ENCODE data around the gene UBXN2A. TPM values are rescaled to one million over a fixed set of nuclear protein-coding genes. Genes with fewer than 3 reads are reported as not detected.

UBXN2A gene
- total RNA-seq, 1 donor from 2014 or later = 3.0 TPM

DNA sequence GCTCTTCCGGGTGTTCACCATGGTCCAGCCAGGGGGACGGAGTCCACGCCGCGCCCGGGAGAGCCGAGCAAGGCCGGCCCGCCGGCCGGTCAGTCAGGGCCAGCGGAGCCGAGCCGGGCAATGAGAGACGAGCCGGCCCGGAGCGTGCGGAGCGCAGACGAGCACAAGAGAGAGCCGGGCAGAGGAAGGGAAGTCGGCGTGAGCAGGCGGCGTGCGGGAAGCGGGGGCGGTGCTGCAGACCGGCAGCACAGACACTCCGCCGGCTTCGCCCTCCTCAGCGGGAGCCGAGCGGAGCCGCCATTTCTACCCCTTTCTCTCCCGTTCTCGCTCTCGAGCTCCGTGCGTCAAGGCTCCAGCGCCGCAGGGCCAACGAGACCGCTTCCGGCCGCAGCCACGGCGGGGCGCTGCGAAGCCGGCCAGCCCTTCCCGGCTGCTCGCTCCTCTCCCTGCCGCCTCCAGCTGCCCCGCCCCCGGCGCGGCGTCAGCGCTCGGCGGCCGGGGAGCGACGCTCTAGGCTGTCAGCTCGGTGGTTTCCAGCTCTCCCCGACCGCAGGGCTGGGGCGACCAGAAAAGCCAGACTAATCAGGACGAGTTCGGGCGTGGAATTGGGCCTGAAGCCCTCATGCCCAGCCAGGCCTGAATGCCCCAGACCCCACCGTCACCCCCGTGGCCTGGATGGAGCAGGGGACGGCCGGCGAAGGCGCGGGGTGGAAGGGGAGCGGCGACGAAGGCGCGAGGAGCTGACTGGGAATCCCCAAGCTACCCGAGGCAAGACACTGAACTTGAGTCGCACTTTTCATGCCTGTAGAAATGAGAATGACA lies 13.3 kb upstream of the UBXN2A start, which contains the start of gene ATAD2B:
TSS of gene ATAD2B (minus strand) at position 374 of the 822 bp plus-strand sequence. CDS start at position 21, 353 bp downstream.
- Histone ChIP-seq H3K4me1 (peaks cover 0 to 20% of the 10 kb centered on the region in 2 donors), H3K9me3 (no peaks in the 10 kb centered on the region), H3K27ac (peak within 1 kb of the TSS; percentile 99), H3K27me3 (no peaks in the 10 kb centered on the region), H3K36me3 (peaks cover 0 to 7% of the 10 kb centered on the region in 2 donors), H3K4me3 (peak within 1 kb of the TSS; percentile 90)
- TF ChIP-seq, protein P1, sequence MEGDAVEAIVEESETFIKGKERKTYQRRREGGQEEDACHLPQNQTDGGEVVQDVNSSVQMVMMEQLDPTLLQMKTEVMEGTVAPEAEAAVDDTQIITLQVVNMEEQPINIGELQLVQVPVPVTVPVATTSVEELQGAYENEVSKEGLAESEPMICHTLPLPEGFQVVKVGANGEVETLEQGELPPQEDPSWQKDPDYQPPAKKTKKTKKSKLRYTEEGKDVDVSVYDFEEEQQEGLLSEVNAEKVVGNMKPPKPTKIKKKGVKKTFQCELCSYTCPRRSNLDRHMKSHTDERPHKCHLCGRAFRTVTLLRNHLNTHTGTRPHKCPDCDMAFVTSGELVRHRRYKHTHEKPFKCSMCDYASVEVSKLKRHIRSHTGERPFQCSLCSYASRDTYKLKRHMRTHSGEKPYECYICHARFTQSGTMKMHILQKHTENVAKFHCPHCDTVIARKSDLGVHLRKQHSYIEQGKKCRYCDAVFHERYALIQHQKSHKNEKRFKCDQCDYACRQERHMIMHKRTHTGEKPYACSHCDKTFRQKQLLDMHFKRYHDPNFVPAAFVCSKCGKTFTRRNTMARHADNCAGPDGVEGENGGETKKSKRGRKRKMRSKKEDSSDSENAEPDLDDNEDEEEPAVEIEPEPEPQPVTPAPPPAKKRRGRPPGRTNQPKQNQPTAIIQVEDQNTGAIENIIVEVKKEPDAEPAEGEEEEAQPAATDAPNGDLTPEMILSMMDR (IDR thresholded peaks at IDR 0.05) = peak; percentile 66 to 85 (median 82)
- DNase-seq (ENCODE audit: low spot score in 2 of 2) = peak; percentile 54 to 94
- intact Hi-C loops (cut with DNase I) = loop anchor here (1.0 to 10.0 kb wide), 7 partner anchors 13 to 865 kb away; partner anchors contain the start of genes CENPO, FAM228B, KLHL29 and PFN4

DNA sequence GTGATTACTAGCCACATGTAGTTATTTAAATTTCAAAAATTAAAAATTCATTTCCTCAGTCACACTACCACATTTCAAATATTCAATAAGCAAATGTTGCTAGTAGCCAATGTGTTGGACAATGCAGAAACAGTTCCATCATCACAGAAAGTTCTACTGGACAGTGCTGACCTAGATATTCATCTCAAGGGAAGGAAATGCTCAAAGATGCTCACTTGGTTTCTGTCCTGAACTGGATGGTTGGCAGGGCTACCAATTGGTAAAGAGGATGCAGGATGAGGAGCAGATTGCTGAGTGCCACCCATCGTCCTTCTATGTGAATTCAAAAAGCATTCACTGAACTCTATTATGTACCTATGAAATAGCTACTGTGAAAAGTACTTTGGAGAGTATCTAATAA lies 6.0 kb upstream of the UBXN2A start:
- Histone ChIP-seq H3K27ac (no peak overlapping the region), H3K9me3 (no peaks in the 10 kb centered on the region), H3K36me3 (peaks cover 0 to 7% of the 10 kb centered on the region in 2 donors), H3K27me3 (no peaks in the 10 kb centered on the region), H3K4me1 (no peaks in the 10 kb centered on the region), H3K4me3 (no peak overlapping the region)
- TF ChIP-seq, protein P1 (IDR thresholded peaks at IDR 0.05) = no peak
- DNase-seq (ENCODE audit: low spot score in 2 of 2) = no peak
- intact Hi-C loops (cut with DNase I) = no loop called here

DNA sequence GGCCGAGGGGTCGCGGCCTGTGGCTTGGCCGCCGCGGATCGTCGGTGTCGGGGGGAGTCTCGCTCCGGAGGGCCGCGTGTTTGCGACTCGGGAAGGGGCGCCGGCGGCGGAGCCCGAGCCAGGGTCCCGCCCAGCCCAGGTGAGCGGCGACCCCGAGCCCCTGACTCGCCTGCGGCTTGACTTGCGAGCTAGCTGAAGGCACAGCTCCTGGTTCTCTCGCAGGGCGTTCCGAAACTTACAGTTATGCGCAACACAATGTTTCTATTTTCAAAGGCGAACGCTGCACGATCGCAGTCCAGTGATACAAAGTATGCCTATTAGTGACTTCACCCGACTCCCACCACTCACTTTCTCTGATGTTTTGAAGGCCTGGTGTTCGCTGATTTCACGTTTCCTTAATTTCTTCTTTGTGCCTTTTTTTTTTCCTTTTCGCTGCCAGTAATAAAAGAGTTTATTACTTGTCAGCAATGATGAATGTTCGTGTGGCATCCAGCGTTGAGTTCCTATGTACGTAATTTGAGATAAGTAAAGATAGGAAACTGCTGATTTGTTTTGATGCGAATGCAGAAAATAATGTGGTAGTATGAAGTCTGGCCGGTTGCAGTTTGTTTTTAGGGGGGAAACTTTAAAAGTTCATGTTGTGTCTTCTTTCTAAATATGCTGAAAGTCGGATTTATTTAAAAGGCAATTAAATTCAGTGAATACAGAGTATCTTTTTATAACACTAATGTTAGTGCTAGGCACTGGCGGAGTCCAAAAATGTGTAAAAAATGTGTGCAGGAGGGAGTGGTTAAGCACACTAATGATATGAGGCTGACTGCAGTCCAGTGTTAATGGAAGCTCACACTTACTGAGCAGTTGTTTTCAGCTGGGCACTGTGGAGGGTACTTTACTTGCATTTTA lies 706 bp downstream of the UBXN2A start:
- Histone ChIP-seq H3K36me3 (no peaks in the 10 kb centered on the region), H3K4me3 (peak overlapping the region; percentile 92 to 98), H3K27me3 (no peaks in the 10 kb centered on the region), H3K4me1 (peaks cover 0 to 3% of the 10 kb centered on the region in 2 donors), H3K9me3 (no peaks in the 10 kb centered on the region), H3K27ac (peak overlapping the region; percentile 83 to 94)
- no peak for DNase-seq (ENCODE audit: low spot score in 2 of 2)
- TF ChIP-seq, protein P1 (IDR thresholded peaks at IDR 0.05) = no peak
- intact Hi-C loops (cut with DNase I) = loop anchor here (1.0 kb wide), 1 partner anchor 14 kb away; the partner anchor contains the start of gene ATAD2B

DNA sequence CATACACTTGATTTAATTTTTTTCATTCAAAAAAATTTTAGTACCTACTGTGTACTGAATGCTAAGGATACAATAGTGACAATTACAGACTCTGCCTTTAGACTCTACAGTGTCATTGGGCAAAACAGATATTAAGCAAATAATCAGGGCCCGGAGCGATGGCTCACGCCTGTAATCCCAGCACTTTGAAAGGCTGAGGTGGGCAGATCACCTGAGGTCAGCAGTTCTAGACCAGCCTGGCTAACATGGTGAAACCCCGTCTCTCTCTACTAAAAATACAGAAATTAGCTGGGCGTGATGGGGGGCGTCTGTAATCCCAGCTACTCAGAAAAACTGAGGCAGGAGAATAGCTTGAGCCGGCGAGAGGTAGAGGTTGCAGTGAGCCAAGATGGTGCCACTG lies 1.4 kb downstream of the UBXN2A start:
- Histone ChIP-seq H3K36me3 (no peaks in the 10 kb centered on the region), H3K27ac (no peak overlapping the region), H3K9me3 (no peaks in the 10 kb centered on the region), H3K4me1 (peaks cover 0 to 3% of the 10 kb centered on the region in 2 donors), H3K27me3 (no peaks in the 10 kb centered on the region), H3K4me3 (peak overlapping the region; percentile 92 to 98)
- intact Hi-C loops (cut with DNase I) = no loop called here
- TF ChIP-seq, protein P1 (IDR thresholded peaks at IDR 0.05) = no peak
- DNase-seq (ENCODE audit: low spot score in 2 of 2) = no peak

DNA sequence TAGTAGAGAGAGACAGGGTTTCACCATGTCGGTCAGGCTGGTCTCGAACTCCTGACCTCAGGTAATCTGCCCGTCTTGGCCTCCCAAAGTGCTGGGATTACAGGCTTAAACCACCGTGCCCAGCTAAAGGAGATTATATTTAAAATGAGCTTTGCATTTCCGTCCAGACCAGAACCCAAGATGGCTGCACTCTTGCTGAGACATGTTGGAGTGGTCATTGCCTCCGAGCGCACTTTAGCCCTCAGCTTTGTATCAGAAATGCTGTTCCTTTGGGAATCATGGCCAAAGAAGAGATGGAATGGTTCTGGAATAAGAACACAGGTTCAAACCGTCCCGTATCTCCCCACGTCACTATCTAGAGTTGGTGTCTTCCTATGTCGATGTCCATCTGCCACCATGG lies 3.4 kb downstream of the UBXN2A start:
- Histone ChIP-seq H3K9me3 (no peaks in the 10 kb centered on the region), H3K4me1 (peaks cover 0 to 3% of the 10 kb centered on the region in 2 donors), H3K27me3 (no peaks in the 10 kb centered on the region), H3K27ac (no peak overlapping the region), H3K36me3 (no peaks in the 10 kb centered on the region), H3K4me3 (no peak overlapping the region)
- DNase-seq (ENCODE audit: low spot score in 2 of 2) = no peak
- TF ChIP-seq, protein P1 (IDR thresholded peaks at IDR 0.05) = no peak
- intact Hi-C loops (cut with DNase I) = no loop called here
